Left ventricle myocardium inferior (tissue), 1 donor: ENCODE data around the gene ZRANB1. TPM values are rescaled to one million over a fixed set of nuclear protein-coding genes. Genes with fewer than 3 reads are reported as not detected.

Experiments
- DNase-seq: peaks from one replicate; pipeline ENCODE4 v3.0.0-alpha.2; 2020
- H3K27ac ChIP-seq: fragments of 200-600 bp; replicated peaks from 2 replicates; pipeline ENCODE4 v1.8.0; 2021
- H3K27me3 ChIP-seq: fragments of 200-600 bp; 2 replicates; pipeline ENCODE4 v1.8.0; 2021; ENCODE audit warnings: low read depth
- H3K36me3 ChIP-seq: fragments of 200-600 bp; 2 replicates; pipeline ENCODE4 v1.8.0; 2021
- H3K4me1 ChIP-seq: fragments of 200-600 bp; 2 replicates; pipeline ENCODE4 v1.8.0; 2021
- H3K4me3 ChIP-seq: fragments of 200-600 bp; 2 replicates; pipeline ENCODE4 v1.8.0; 2021; ENCODE audit warnings: mild to moderate bottlenecking, moderate library complexity
- H3K9me3 ChIP-seq: fragments of 200-600 bp; replicated peaks from 2 replicates; pipeline ENCODE4 v1.8.0; 2021
- intact Hi-C: fragments of 100-400 bp; cut with micrococcal nuclease; formaldehyde crosslinking; loops from one replicate; pipeline ENCODE4 v1.11.0; 2022
- total RNA-seq: library from RNA; stranded (reverse); fragmentation: NEBNext Ultra II Directional; extraction: Animal tissue kit (Norgen Biotek cat#: 25700); gene quantifications from one replicate; pipeline ENCODE4 v1.2.1, GENCODE V29; 2021
- TF ChIP-seq, protein P1 (sequence below): fragments of 200-600 bp; IDR thresholded peaks from 2 replicates; pipeline ENCODE4 v1.8.0; 2021; ENCODE audit warnings: antibody characterized with exemption, mild to moderate bottlenecking, borderline replicate concordance
- donor health status: DM: no; HTN: yes; CAD: no; lungs with severe emphysema.

The ZRANB1 gene
- total RNA-seq, 1 donor from 2014 or later: 25.3 TPM

DNA sequence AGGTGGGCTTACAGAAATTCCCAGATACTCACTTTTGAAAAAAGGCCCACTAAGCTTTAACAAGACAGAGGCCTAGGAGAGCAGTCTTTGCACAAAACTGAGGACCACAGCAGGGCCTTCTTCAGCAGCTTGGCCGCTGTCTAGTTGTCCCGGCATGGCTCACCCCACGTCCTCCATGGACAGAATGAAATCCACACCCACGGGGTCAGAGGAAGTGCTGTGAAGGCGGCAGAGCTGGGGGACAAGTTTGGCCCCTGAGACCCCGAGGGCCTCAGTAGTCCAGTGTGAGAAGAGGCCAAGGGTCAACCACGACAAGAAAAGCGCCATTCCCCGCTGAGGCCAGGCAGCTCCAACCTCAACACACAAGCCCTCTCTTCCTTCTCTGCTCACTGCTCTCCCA is 78.9 kb downstream of the ZRANB1 start:
- peak overlapping the region; percentile 81 for H3K27ac ChIP-seq
- no peaks in the 10 kb centered on the region for H3K36me3 ChIP-seq
- DNase-seq: no peak
- peaks cover 6% of the 10 kb centered on the region for H3K9me3 ChIP-seq
- H3K4me1 ChIP-seq: peaks cover 98% of the 10 kb centered on the region
- intact Hi-C loops: no loop called here
- no peaks in the 10 kb centered on the region for H3K27me3 ChIP-seq
- no peak overlapping the region for H3K4me3 ChIP-seq
- TF ChIP-seq, protein P1, sequence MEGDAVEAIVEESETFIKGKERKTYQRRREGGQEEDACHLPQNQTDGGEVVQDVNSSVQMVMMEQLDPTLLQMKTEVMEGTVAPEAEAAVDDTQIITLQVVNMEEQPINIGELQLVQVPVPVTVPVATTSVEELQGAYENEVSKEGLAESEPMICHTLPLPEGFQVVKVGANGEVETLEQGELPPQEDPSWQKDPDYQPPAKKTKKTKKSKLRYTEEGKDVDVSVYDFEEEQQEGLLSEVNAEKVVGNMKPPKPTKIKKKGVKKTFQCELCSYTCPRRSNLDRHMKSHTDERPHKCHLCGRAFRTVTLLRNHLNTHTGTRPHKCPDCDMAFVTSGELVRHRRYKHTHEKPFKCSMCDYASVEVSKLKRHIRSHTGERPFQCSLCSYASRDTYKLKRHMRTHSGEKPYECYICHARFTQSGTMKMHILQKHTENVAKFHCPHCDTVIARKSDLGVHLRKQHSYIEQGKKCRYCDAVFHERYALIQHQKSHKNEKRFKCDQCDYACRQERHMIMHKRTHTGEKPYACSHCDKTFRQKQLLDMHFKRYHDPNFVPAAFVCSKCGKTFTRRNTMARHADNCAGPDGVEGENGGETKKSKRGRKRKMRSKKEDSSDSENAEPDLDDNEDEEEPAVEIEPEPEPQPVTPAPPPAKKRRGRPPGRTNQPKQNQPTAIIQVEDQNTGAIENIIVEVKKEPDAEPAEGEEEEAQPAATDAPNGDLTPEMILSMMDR: no peak

DNA sequence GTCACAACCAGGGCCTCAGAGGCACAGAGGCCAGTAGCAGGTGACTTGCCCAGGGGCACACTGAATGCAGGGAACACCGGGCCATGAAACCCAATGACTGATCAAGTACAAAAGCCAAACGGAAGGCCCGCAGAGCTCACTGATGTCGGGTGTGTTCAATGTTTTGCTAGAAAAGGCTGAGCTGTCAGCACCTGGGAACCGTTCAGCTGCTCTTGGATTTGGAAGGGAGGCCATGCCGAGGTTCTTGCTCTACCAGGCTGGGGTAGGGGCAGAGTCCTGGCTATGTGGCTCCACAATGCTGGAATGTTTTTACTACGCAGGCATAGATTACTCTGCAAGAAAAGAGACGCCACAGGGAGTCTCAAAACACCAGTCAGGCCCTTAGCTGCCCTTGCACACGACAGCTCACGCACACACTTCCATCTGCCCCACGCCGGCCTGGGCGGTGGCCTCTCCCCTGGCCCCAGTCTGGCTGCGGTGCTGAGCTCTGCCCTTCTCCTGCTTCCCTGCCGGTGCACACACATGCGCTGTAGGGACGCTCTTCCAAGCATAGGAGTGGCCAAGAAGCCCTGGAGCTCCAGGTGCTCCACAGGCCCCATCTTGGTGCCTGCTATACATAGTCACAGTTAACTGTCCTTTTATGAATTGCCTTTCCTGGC is 79.9 kb downstream of the ZRANB1 start:
- Histone ChIP-seq H3K9me3 (peaks cover 6% of the 10 kb centered on the region), H3K36me3 (peaks cover 5% of the 10 kb centered on the region), H3K4me3 (no peak overlapping the region), H3K27me3 (no peaks in the 10 kb centered on the region), H3K27ac (peak overlapping the region; percentile 73), H3K4me1 (peaks cover 92% of the 10 kb centered on the region)
- TF ChIP-seq, protein P1: no peak
- no peak for DNase-seq
- intact Hi-C loops: no loop called here

DNA sequence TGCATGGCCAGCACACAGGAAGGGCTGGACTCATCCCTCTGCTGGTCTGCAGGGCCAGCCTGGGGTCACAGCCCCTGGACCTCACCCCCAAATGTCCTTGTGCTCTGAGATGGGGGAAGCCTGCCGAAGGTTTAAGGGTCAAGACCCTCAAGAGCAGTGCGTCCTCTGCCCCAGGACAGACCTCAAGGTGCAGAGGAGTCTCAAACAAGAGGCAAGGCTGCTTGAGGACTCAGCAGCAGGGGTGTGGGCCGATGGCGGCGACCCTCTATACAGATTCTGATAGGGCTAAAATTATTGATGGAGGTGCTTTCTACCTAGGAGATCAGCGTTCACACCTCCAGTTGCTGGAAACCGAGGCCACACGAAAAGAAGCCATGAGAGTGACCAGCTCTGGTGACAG is 80.7 kb downstream of the ZRANB1 start:
- Histone ChIP-seq H3K36me3 (peaks cover 8% of the 10 kb centered on the region), H3K27me3 (no peaks in the 10 kb centered on the region), H3K4me3 (peak overlapping the region; percentile 41), H3K4me1 (peaks cover 92% of the 10 kb centered on the region), H3K27ac (peak overlapping the region; percentile 73), H3K9me3 (peaks cover 6% of the 10 kb centered on the region)
- no peak for DNase-seq
- TF ChIP-seq, protein P1: no peak
- intact Hi-C loops: no loop called here

DNA sequence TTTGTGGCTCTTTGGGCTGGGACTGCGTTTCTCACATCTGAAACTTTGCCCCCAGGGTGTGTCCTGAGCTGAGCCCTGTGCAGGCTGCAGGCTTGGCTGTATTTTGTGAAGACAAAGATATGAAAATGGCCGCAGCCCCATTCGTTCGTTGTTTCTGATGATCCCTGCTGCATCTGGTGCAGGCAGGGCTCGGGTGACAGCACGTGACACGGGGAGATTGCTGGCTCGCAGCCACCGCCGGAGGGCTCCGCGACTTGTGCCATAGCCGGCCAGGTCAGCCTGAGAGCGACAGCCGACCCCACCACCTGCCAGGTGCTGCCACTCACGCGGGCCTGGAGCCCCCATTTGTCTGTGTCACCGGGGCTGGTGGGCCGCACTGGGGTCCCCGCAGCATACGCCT is 81.3 kb downstream of the ZRANB1 start:
- DNase-seq: no peak
- H3K4me1 ChIP-seq: peaks cover 92% of the 10 kb centered on the region
- H3K36me3 ChIP-seq: peaks cover 8% of the 10 kb centered on the region

DNA sequence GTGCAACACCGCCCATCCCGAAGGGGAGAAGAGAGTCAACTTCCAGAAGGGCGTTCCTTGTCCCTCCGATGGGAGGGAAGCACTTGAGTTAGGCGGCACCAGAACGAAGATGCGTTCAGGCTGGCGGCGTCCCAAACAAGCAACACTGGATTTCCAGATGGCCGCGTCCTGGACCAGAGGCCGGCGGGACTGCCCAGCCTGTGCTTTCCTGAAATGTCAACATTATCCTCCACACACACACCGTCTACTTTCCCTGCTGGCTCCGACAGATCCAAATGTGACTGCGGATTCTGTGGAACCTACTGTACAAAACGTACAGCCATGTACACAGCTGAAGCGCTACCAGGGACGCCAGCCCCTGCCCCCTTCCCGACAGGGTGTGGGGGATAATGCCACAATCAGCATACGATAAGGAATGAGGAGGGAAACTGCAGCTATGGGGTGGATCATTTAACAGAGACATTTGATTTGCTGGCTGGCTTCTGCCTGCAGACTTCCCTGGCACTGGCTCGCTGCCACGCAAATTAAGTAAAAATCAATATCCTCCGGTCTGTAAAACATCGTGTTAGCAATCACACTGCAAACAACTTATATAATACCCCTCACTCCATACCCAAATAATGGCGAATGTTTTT is 82.1 kb downstream of the ZRANB1 start:
- intact Hi-C loops: no loop called here
- Histone ChIP-seq H3K4me3 (peak overlapping the region; percentile 41), H3K9me3 (peaks cover 6% of the 10 kb centered on the region), H3K27ac (peak overlapping the region; percentile 73), H3K36me3 (peaks cover 8% of the 10 kb centered on the region), H3K4me1 (peaks cover 92% of the 10 kb centered on the region), H3K27me3 (no peaks in the 10 kb centered on the region)
- peak; percentile 80 for DNase-seq
- TF ChIP-seq, protein P1: no peak

More for the DNA sequence above, 81.3 kb downstream of the ZRANB1 start:
- Histone ChIP-seq H3K4me3 (peak overlapping the region; percentile 41), H3K27ac (peak overlapping the region; percentile 73), H3K27me3 (no peaks in the 10 kb centered on the region), H3K9me3 (peaks cover 6% of the 10 kb centered on the region)
- TF ChIP-seq, protein P1: no peak
- intact Hi-C loops: no loop called here
